Activated CD8-positive, alpha-beta memory T cell treated with anti-CD3 and anti-CD28 coated beads, Interleukin-2, amount 50 U/mL, for 1 hour (primary cell): Measurements from ENCODE around the gene L3MBTL4.
"Not testable (repeated sequence)": the region's sequence is repeated elsewhere in the genome, so short reads cannot be mapped to it uniquely, and the experiment has no call there.

Source experiments
- DNase-seq: peaks from one replicate; pipeline ENCODE4 v3.0.0-alpha.2; 2020; ENCODE audit errors: extremely low read depth

L3MBTL4 gene

GRCh38 chr18:6107794-6108193, 306.9 kb downstream of the L3MBTL4 start:
- DNase-seq, result no peak

GRCh38 chr18:6106091-6106685, 308.5 kb downstream of the L3MBTL4 start:
- DNase-seq, result no peak

GRCh38 chr18:6103741-6104140, 311.0 kb downstream of the L3MBTL4 start:
- DNase-seq, result no peak

- no peak for DNase-seq
These were observed 318.0 kb downstream of the L3MBTL4 start for GRCh38 chr18:6096730-6097129.

GRCh38 chr18:6088432-6088831, 326.3 kb downstream of the L3MBTL4 start:
- no peak for DNase-seq

- DNase-seq, result no peak
These were observed 328.0 kb downstream of the L3MBTL4 start for GRCh38 chr18:6086731-6087130.

GRCh38 chr18:6079406-6079805, 335.3 kb downstream of the L3MBTL4 start:
- no peak for DNase-seq

GRCh38 chr18:6078877-6079276, 335.8 kb downstream of the L3MBTL4 start:
- DNase-seq, result no peak

- DNase-seq, result not testable (repeated sequence)
These were observed 342.3 kb downstream of the L3MBTL4 start for GRCh38 chr18:6072423-6072822.

GRCh38 chr18:6069539-6069938, 345.2 kb downstream of the L3MBTL4 start:
- no peak for DNase-seq

- no peak for DNase-seq
These were observed 345.6 kb downstream of the L3MBTL4 start for GRCh38 chr18:6069103-6069502.

- no peak for DNase-seq
These were observed 354.6 kb downstream of the L3MBTL4 start for GRCh38 chr18:6060149-6060548.

GRCh38 chr18:6059551-6059950, 355.2 kb downstream of the L3MBTL4 start:
- DNase-seq, result no peak

- DNase-seq, result no peak
These were observed 355.8 kb downstream of the L3MBTL4 start for GRCh38 chr18:6058941-6059340.

- DNase-seq, result no peak
These were observed 357.1 kb downstream of the L3MBTL4 start for GRCh38 chr18:6057604-6058003.

GRCh38 chr18:6056171-6056910, 358.4 kb downstream of the L3MBTL4 start:
- no peak for DNase-seq

GRCh38 chr18:6055711-6056110, 359.0 kb downstream of the L3MBTL4 start:
- no peak for DNase-seq

GRCh38 chr18:6054256-6054842, 360.4 kb downstream of the L3MBTL4 start:
- DNase-seq, result no peak

- DNase-seq, result no peak
These were observed 362.2 kb downstream of the L3MBTL4 start for GRCh38 chr18:6052449-6052913.

GRCh38 chr18:6047596-6047995, 367.1 kb downstream of the L3MBTL4 start:
- DNase-seq, result not testable (repeated sequence)

GRCh38 chr18:6044773-6045172, 369.9 kb downstream of the L3MBTL4 start:
- DNase-seq, result no peak

GRCh38 chr18:6044319-6044718, 370.4 kb downstream of the L3MBTL4 start:
- no peak for DNase-seq

GRCh38 chr18:6039055-6039454, 375.7 kb downstream of the L3MBTL4 start:
- DNase-seq, result no peak
